Right ventricle myocardium superior (tissue), 1 donor: ENCODE measurements around the gene SUN2. TPM values are rescaled to one million over a fixed set of nuclear protein-coding genes. Genes with fewer than 3 reads are reported as not detected.

Experiments
- ATAC-seq: fragments of 200-7000 bp; cut with Tn5 transposase; one replicate; pipeline ENCODE4 v1.9.1; 2020; ENCODE audit warnings: mild to moderate bottlenecking; ENCODE audit not compliant: poor library complexity
- DNase-seq: peaks from one replicate; pipeline ENCODE4 v3.0.0-alpha.2; 2020
- intact Hi-C: fragments of 100-400 bp; cut with DNase I; formaldehyde crosslinking; loops from one replicate; pipeline ENCODE4 v1.11.2; 2022
- total RNA-seq: library from RNA; stranded (reverse); fragmentation: NEBNext Ultra II Directional; extraction: Animal tissue kit (Norgen Biotek cat#: 25700); gene quantifications from one replicate; pipeline ENCODE4 v1.2.1, GENCODE V29; 2021
- donor health status: DM: no; HTN: yes; CAD: no; lungs with severe emphysema.

Gene SUN2
- total RNA-seq, 1 donor from 2014 or later, result 117 TPM

- intact Hi-C loops, result no loop called here
- no peak for ATAC-seq
Observed at GRCh38 chr22:38685761-38686160, 70.0 kb downstream of the SUN2 start.

DNA sequence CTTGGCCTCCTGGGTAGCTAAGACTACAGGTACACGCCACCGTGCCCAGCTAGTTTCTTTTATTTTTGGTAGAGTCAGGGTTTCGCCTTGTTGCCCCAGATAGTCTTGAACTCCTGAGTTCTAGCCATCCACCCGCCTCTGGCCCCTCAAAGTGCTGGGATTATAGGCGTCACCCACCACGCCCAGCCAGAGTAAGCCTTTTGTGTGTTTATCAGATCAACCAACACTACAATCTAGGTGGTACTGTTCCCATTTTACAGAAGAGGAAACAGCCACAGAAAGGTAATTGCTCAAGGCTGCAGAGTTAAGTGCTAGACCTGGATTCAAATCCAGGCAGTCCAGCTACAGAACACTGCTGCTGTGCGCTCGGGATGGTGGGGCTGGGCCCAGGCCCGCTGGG lies 70.9 kb downstream of the SUN2 start:
- ATAC-seq, result no peak
- no peak for DNase-seq
- intact Hi-C loops, result no loop called here

More at GRCh38 chr22:38685761-38686160, 70.0 kb downstream of the SUN2 start:
- no peak for DNase-seq

Other genes starting within 250 kb of the SUN2 start
- gene DDX17, start 249.7 kb downstream of the SUN2 start, total RNA-seq, result 193 TPM
- gene DMC1, start 185.8 kb downstream of the SUN2 start, total RNA-seq, result 0.56 TPM
- gene FAM227A, start 99.6 kb downstream of the SUN2 start, total RNA-seq, result 0.43 TPM
- 38.3 TPM for gene CBY1, start 99.4 kb downstream of the SUN2 start, total RNA-seq
- gene TOMM22, start 74.0 kb downstream of the SUN2 start, total RNA-seq, result 60.9 TPM
- gene JOSD1, start 55.1 kb downstream of the SUN2 start, total RNA-seq, result 17.2 TPM
- gene GTPBP1, start 50.1 kb downstream of the SUN2 start, total RNA-seq, result 30.6 TPM
- gene DNAL4, start 38.1 kb upstream of the SUN2 start, total RNA-seq, result 12.2 TPM
- 16.8 TPM for gene NPTXR, start 88.0 kb upstream of the SUN2 start, total RNA-seq
- 36.1 TPM for gene CBX6, start 116.2 kb upstream of the SUN2 start, total RNA-seq
- gene APOBEC3A, start 201.6 kb upstream of the SUN2 start, total RNA-seq, result 0.35 TPM
- 0.75 TPM for gene APOBEC3B, start 226.3 kb upstream of the SUN2 start, total RNA-seq